ENCODE results near the gene FGFR4.
"Not testable (repeated sequence)": the region's sequence is repeated elsewhere in the genome, so short reads cannot be mapped to it uniquely, and the experiment has no call there.

Gene FGFR4

DNA sequence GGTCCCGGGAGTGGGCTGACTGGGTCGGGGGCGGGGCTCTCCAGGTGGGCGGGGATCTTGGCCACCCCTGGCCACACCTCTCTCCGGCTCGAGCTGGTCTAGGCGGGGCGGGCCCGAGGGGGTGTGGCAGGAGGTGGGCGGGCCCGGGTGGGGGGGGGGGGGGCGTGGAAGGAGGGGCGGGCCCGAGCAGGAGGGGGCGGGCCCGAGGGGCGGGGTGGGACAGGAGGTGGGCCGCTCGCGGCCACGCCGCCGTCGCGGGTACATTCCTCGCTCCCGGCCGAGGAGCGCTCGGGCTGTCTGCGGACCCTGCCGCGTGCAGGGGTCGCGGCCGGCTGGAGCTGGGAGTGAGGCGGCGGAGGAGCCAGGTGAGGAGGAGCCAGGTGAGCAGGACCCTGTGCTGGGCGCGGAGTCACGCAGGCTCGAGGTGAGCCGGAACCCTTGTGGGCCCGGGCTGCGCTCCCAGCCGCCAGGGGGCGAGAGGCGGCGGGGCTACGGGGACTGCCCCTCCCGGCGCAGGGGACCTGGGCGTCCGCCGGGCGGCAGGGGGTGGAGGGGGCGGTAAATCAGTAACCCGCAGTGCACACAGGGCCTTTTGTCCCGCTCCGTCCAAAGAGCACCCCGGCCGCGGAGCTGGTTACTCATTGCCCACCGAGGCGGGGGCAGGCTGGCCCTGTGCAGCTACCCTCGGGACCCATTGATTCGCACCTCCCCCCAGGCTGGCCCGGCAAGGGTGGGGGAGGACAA is at the start of gene FGFR4:
TSS of gene FGFR4 (plus strand) at position 262 of the 744 bp plus-strand sequence. CDS start 2,688 bp downstream, outside the sequence.
- DNase-seq (ENCODE audit: low read depth) = peak; percentile 39

DNA sequence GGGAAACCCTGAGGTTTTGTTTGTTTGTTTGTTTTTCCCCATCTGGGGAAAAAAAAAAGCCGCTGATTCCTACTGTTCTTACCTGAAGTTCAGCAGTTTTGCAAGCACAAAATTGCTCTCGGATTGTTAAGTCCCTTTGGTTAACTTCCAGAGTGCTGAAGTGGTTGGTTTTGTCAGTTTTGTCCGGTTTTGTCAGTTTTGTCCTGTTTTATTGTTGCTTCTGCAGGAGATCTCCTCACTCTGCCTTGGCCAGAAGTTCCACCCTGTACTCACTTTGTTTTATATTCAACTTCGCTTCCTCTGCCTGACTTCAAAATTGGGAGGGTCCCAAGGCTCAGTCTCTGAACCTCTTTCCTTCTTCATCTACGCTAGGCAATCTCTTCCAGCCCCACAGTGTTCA is 49.8 kb upstream of the FGFR4 start:
- no peak for DNase-seq (ENCODE audit: low read depth)

DNA sequence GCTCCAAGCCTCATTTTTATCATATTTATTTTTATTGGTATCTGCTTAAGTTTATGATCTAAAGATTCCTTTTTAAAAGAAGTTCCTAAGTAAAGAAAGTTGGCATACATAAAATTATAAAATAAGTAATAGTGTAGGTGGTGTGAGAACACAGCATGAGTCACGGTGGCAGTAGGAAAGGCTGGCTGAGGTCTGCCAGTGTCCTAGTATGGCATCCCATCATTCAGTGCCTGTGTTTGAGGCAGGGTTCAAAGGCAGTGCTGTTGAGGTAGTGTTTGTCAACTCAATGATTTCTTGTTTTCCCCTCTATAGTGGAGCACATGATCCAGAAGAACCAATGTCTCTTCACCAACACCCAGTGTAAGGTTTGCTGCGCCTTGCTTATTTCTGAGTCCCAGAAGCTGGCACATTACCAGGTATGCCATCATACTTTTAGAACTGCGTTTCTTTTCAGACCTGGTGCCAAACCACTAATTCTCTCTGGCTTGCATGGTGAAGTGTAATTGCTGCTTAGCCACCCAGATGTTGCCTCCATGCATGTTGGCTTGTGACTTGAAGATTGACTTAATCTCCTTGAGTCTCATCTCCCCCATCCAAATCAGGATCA is 45.8 kb upstream of the FGFR4 start:
- no peak for DNase-seq (ENCODE audit: low read depth)

DNA sequence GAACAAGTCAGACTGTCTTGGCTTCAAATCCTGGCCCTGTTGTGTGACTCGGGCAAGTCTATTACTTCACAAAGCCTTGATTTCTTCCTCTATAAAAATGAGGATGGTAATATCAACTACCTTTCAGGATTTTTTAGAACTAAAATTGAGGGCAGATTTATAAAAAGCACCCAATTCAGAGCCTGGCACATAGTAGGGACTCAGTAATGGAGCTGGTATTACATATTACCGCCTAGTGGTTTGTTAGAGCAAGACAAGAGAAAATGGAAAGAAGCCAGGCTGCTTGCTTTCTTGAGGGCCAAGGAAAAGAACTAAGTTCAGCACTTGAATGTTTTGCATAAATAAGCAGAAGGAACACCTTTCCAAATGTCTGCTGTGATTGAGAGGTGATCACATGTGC is 44.8 kb upstream of the FGFR4 start:
- no peak for DNase-seq (ENCODE audit: low read depth)

DNA sequence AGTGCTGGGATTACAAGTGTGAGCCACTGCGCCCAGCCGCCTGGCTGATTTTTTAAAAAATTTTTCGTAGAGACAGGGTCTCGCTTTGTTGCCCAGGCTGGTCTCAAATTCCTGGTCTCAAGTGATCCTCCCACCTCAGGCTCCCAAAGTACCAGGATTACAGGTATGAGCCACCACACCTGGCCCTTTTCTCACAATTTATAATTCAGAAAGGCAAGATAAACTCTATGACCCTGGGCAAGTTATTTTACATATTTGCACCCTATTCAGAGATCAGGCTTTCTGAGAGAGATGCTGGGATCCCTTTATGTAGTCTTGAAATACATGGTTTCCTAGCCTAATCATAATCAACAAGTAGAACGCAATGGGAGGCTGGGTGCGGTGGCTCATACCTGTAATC is 43.6 kb upstream of the FGFR4 start:
- no peak for DNase-seq (ENCODE audit: low read depth)

DNA sequence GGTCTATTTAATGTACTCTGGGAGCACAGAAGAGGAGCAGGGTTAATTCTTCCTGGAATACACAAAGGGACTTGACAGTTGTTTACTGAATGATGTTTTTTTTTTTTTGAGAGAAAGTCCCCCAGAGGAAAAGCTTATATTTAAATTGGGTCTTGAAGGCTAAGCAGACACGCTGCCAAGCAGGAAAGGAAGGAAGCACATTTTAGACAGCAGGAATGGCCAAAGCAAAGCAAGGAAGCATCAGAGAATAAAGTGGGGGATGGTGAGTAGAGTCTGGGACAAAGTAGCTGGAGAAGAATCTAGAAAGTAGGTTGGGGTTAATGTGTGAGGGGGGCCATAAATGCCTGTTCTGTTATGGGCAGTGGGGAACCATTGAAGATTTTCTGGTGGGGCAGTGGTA is 42.8 kb upstream of the FGFR4 start:
- no peak for DNase-seq (ENCODE audit: low read depth)

DNA sequence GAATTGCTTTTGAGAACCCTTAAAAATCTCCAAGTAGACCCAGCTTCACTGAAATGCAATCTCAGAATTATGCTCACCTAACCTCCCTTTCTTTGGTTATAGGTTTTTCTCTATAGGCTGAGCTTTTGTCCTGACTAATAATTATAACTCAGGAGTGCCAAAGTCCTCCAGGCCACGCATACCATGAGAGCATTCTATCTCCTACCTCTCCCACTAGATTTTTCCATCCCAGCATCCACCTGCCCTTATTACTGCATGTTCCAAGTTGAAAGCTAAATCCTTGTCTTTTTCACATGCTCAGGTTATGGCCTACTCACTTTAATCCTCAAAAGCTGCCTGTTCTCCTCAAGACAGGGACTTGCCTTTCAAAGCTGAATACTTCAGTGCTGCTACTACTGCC is 42.1 kb upstream of the FGFR4 start:
- DNase-seq (ENCODE audit: low read depth) = no peak

DNA sequence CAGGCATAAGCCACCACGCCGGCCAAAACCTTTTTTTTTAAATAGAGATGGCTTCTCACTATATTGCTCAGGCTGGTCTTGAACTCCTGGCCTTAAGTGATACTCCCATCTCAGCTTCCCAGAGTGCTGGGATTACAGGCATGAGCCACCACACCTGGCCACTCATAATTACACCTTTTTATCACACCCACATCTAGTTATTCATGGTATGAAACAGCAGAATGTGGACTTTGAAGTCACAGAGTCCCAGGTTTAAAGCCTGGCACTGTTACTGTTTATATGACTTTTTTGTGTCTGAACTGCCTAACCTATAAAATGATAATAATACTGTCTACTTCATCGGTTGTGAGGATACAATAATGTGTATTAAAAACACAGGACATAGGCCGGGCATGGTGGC is 41.1 kb upstream of the FGFR4 start:
- no peak for DNase-seq (ENCODE audit: low read depth)

DNA sequence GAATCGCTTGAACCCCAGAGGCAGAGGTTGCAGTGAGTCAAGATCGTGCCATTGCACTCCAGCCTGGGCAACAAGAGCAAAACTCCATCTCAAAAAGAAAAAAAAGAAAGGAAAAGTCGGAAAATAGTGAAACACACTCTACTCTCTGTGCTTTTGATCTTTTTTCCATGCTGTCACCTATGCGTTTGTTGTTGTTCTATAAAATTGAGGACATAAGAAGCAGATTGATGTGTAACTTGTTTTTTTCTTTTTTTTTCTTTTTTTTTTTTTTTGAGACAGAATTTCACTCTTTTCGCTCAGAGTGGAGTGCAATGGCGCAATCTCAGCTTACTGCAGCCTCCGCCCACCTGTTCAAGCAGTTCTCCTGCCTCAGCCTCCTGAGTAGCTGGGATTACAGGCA is 38.2 kb upstream of the FGFR4 start:
- not testable (repeated sequence) for DNase-seq (ENCODE audit: low read depth)

DNA sequence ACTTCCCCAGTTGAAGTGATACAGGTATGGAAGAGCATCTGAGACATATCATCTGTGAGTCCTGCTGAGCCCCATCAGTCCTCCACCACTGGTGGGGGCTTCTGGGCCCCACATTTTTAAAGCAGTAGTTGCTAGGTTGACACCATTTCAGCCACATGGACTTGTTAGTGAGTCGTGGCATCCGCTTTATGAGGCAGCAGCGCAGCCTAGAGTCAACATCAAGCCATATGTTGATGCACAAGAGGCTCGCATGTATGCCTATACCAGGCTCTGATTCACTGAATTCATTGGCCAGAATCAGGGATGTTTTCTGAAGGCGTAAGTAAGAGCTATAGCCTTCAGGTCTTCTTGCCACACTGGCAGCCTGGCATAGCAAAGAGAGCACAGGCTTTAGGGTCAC is 37.4 kb upstream of the FGFR4 start:
- DNase-seq (ENCODE audit: low read depth) = no peak

DNA sequence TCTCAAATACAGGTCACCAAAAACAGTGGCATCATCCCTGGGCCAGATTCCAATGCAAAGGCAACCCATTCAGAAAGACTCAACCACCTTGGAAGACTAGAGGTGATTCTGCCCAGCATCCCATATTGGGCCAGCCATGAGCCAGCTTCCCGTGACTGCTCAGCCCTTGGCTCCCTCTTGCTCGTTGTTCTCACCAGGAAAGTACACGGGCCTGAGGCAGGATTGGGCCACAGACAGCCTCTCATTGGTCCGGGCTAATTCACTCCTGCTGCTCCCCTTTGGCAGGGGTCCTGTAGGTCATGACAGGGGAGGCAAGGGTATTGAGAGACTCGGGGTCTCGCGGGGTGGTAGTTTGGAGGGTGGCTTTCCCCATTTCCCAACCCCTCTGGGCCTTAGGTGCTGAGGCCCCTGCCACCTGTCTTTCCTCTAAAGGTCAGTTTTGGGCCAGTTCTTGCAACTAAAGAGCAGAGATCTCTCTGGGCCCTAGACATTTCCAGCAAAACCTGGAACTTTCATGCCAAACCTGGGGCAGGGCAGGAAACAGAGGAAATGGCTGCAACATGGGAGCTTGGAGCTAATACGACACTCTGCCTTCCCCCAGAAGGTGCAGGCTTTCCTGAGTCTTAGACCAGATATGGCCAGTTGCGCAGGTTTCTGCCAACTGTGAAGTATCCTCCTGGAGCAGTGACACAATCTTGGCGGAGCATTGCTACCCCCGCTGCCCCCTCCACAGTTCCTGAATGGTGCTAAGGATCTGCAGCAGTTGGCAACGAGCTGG is 22.0 kb upstream of the FGFR4 start:
- no peak for DNase-seq (ENCODE audit: low read depth)

DNA sequence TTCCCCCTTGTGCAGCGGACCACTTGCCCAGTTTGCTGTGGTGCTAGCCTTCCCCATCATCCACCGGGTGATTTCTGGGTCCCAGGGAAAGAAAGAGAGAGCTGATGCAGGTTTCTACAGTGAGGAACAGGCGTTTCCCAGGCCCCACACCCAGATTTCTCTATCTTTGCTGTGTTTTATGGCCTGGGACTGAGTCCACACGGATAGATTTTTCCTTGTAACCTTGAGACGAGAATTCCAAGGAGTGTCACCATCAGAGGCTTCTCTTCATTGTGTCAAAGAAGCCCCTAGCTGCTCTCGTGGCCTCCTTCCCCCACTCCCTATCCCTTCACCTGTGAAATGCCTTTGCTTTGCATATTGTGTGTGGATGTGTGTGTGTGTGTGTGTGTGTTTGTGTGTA is 21.2 kb upstream of the FGFR4 start:
- no peak for DNase-seq (ENCODE audit: low read depth)

DNA sequence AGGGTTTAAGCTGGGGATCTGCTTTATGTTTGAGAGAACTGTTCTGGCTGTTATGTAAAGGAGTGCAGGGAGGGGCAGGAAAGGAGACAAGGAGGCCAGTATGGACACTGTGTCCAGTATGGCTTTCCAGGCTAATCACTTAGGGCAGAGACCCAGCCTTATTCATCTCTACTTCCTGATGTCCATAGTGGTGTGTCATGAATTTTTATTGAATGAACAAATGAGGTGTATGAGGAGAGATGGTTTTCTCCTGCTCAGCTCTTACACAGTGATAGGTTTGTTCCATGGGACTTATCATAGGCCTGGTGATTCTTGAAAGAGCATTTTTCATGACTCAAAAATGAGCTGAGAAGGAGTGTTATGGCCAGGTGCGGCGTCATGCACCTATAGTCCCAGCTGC is 20.5 kb upstream of the FGFR4 start:
- DNase-seq (ENCODE audit: low read depth) = no peak

DNA sequence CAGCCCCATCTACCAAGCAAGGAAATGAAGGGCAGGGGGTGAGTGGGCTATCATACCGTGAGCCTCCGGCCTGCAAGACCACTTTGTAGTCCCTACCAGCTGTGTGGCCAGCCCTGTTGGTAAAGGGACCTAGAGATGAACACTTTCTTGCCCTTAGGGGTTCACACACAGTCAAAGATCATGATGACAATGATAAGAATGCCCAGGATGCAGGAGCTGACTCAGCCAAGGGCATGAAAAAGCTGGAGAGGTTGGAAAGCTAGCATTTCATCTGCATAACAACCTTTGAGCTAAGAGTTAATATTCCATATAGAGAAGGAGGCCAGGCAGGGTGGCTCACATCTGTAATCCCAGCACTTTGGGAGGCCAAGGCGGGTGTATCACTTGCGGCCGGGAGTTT is 19.2 kb upstream of the FGFR4 start:
- no peak for DNase-seq (ENCODE audit: low read depth)

DNA sequence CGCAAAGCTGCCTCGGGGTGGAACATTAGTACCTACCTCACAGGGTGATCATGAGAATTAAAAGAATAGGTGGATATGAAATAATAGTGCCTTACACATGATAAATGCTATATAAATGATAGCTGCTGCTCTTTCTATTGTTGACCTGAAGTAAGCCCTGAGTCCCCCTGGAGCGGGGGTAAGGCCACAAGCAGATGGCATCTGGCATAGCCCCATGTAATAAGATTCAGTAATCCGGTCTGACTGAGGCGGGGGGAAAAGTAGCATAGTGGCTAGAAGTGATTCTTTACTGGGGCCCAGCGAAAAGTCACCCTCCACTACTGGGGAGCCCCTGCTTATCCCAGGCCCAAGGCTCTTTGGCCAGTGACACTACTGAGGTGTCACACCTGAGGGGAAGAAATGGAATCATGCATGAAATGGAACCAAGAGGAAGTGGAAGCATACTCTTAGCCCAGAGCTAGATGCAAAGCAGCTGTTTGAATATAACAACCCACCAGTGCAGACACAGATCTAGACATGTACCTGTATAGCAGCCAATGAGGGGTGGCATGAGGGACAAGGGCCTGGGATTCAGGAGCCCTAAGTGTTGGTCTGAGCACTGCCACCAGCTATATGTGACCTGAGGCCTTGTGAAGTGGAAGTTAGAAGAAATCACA is 16.1 kb upstream of the FGFR4 start:
- no peak for DNase-seq (ENCODE audit: low read depth)

DNA sequence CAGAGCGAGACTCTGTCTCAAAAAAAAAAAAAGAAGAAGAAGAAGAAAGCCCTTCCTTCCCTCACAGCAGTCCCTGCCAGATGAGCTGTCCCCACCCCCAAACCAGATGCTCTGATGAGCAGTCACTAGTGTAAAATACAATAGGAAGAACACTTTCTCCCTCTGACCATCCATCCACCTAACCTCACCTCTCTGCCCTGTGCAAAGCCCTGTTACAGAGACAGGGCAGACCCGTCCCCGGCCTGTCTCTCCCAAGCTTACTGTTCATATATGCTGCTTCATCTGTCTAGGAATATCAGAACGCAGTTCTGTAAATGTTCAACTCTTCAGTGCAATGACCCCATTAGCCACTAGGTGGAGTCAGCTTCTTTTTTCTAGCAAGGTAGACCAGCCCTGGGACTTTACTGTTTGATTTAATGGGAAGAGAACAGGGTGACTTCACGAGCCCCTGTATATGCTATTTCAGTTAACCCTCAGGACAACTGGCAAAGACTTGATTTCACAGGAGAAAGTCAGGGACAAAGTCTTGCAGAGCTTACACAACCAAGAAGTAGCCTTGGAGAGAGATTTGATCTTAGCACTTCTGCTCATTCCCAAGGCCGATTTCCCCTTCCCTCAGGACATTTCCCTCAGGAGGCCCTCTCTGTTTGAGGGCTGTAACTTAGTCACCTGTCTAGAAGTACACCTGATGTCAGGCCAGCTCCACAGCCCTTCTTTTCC is 14.9 kb upstream of the FGFR4 start:
- peak; percentile 55 for DNase-seq (ENCODE audit: low read depth)

DNA sequence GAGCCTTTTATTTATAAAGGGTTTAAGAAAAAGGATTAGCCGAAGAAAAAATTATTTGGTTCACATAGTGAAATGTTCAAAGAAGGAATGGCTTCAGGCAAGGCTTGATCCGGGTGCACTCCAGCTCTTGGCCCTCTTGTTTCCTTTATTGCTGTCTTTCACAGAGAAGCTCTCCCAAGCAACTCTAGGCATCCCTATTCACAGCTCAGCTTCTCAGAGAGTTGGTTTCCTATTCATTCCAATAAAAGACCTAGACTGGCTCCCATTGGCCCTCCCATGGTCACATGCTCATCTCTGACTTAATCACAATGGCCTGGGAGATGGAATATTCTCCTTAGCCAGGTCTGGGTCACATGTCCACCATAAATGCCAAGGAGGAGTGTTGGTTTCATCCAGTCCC is 9.4 kb upstream of the FGFR4 start:
- no peak for DNase-seq (ENCODE audit: low read depth)

DNA sequence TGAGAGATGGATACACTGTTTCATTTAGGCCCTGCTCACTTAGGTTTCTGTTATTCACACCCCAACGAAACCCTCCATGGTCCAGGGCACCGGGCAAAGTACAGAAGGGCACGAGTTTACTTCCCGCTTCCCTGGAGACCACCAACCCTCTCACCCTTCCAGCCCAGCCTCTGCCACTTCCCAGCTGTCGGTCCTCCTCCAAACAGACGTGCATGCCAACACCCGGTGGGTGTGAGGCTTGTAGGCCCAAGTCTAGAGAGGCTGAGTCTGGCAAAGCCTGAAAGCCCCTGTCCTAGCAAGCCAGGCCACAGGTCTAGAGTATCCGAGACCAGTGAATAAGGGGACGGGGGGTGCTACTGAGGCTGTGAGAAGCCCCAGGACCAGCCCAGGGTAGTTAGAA is 7.1 kb upstream of the FGFR4 start:
- DNase-seq (ENCODE audit: low read depth) = no peak

DNA sequence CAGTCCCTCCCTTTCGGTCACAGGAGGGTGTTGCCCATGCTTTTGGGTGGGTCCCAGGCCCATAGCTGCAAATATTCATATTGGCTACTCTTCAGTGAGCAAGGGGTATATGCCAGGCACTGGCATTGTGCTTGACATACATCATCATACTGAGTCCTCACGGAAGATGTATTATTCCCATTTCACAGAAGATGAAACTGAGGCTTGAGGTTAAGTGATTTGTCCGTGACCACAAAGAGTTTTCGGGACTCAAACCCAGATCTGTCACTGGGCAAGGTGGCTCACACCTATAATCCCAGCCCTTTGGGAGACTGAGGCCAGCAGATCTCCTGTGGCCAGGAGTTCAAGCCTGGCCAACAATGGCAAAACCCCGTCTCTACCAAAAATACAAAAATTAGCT is 6.5 kb upstream of the FGFR4 start:
- no peak for DNase-seq (ENCODE audit: low read depth)

DNA sequence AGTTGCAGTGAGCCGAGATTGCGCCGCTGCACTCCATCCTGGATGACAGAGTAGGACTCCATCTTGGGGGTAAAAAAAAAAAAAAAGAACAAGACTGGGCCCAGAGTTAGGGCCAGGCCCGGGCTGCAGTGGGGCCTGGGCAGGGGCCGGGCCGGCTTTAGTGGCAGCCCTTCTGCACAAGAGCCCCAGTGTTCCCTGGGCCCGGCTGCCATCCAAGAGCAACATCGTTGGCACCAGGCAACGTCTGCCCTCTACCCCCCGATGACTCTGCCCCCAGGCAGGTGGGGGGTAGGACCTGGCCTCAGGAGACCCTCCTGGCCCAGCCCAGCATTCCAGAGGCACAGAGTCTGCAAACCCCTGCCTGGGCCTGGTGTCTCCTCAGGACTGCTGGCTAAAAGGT is 4.9 kb upstream of the FGFR4 start:
- DNase-seq (ENCODE audit: low read depth) = no peak

DNA sequence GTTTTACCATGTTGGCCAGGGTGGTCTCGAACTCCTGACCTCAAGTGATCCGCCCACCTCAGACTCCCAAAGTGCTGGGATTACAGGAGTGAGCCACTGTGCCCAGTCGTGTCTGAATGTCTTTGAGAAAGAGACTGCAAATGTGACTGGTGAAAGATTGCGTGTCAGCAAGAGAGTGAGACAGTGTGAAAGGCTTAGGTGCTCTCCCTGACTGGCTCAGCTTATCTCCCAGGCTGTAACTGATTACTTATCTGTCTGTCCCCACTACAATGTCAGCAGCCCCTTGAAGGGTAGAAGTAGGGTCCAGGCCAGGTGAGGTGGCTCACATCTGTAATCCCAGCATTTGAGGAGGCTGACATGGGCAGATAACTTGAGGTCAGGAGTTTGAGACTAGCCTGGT is 3.4 kb upstream of the FGFR4 start:
- no peak for DNase-seq (ENCODE audit: low read depth)

DNA sequence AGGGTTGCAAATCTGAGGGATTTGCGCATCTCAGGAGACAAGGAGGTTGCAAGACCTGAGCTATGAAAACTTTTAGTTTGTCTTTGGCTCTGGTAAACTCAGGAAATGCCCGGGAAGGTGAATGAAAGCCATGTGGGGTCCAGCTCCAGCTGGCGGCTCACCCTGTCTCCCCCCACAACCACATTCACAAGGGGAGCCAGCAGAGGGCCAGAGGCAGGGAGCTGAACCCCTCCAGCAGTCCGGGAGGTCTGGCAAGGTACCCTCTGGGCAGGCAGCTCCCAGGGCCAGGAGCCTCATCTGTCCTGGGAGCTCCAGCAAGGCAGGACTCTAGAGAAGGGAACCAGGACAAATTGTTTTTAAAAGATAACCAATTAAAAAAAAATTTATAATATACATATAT is 2.5 kb upstream of the FGFR4 start:
- DNase-seq (ENCODE audit: low read depth) = no peak

Measured in activated gamma-delta T cell treated with anti-CD3 and anti-CD28 coated beads, Interleukin-2, amount 50 U/mL, for 16 hours (primary cell).